Measurements from ENCODE around the gene SLC27A6.

Gene SLC27A6

GRCh38 chr5:128984480-128984879, 19.2 kb downstream of the SLC27A6 start:
- no peak for DNase-seq (ENCODE audit: low spot score)
- Histone ChIP-seq H2BK5ac (ENCODE audit: low read length) (no peak overlapping the region), H3K4me1 (ENCODE audit: control insufficient read depth in 2 of 2, insufficient read depth in 1 of 2, low read depth in 1 of 2, low read length in 2 of 2) (no peaks in the 10 kb centered on the region), H3K18ac (ENCODE audit: low read length) (no peak overlapping the region), H3K4ac (ENCODE audit: low read length) (no peak overlapping the region), H2BK12ac (ENCODE audit: low read length) (no peak overlapping the region), H4K91ac (ENCODE audit: low read depth, low read length, poor library complexity) (no peak overlapping the region), H2BK120ac (ENCODE audit: low read depth, low read length) (no peak overlapping the region), H2AK5ac (ENCODE audit: low read depth, low read length) (no peak overlapping the region), H2AFZ (ENCODE audit: low read length) (no peak overlapping the region), H4K8ac (ENCODE audit: low read depth, low read length) (no peak overlapping the region), H3K79me1 (ENCODE audit: low read depth, low read length) (no peaks in the 10 kb centered on the region), H3K9ac (ENCODE audit: low read depth, low read length, poor library complexity) (no peak overlapping the region), H3K4me3 (ENCODE audit: low read length in 2 of 2) (no peak overlapping the region), H3K36me3 (replicated peaks in 1 of 2; ENCODE audit: control insufficient read depth in 2 of 2, insufficient read depth in 2 of 2, low read length in 2 of 2) (no peaks in the 10 kb centered on the region), H3K27ac (replicated peaks; ENCODE audit: low read length) (no peak overlapping the region), H3K4me2 (ENCODE audit: insufficient read depth, low read length, poor library complexity, severe bottlenecking) (no peak overlapping the region), H2BK15ac (ENCODE audit: low read length) (no peak overlapping the region), H3K23ac (ENCODE audit: low read depth, low read length, poor library complexity) (no peak overlapping the region), H3K9me3 (replicated peaks in 1 of 2; ENCODE audit: control insufficient read depth in 2 of 2, insufficient read depth in 1 of 2, low read depth in 1 of 2, low read length in 2 of 2) (no peaks in the 10 kb centered on the region), H3K14ac (ENCODE audit: low read length) (no peak overlapping the region), H3K27me3 (ENCODE audit: control insufficient read depth in 3 of 3, insufficient read depth in 3 of 3, low read depth in 1 of 3, low read length in 3 of 3) (no peaks in the 10 kb centered on the region)
- WGBS, 2 donors (ENCODE audit: extremely low coverage in 2 of 2, insufficient read length in 2 of 2, insufficient replicate concordance in 1 of 2) = no CpG with 5 or more reads among the region's 1 CpG

GRCh38 chr5:128988476-128988875, 23.2 kb downstream of the SLC27A6 start:
- Histone ChIP-seq H3K27me3 (ENCODE audit: control insufficient read depth in 3 of 3, insufficient read depth in 3 of 3, low read depth in 1 of 3, low read length in 3 of 3) (no peaks in the 10 kb centered on the region), H3K9me3 (replicated peaks in 1 of 2; ENCODE audit: control insufficient read depth in 2 of 2, insufficient read depth in 1 of 2, low read depth in 1 of 2, low read length in 2 of 2) (no peaks in the 10 kb centered on the region), H4K91ac (ENCODE audit: low read depth, low read length, poor library complexity) (no peak overlapping the region), H3K23ac (ENCODE audit: low read depth, low read length, poor library complexity) (no peak overlapping the region), H3K4me3 (ENCODE audit: low read length in 2 of 2) (no peak overlapping the region), H3K36me3 (replicated peaks in 1 of 2; ENCODE audit: control insufficient read depth in 2 of 2, insufficient read depth in 2 of 2, low read length in 2 of 2) (no peaks in the 10 kb centered on the region), H3K4me1 (ENCODE audit: control insufficient read depth in 2 of 2, insufficient read depth in 1 of 2, low read depth in 1 of 2, low read length in 2 of 2) (no peaks in the 10 kb centered on the region), H2AK5ac (ENCODE audit: low read depth, low read length) (no peak overlapping the region), H3K27ac (replicated peaks; ENCODE audit: low read length) (no peak overlapping the region), H2AFZ (ENCODE audit: low read length) (no peak overlapping the region), H2BK5ac (ENCODE audit: low read length) (no peak overlapping the region), H3K79me1 (ENCODE audit: low read depth, low read length) (no peaks in the 10 kb centered on the region), H3K14ac (ENCODE audit: low read length) (no peak overlapping the region), H3K4me2 (ENCODE audit: insufficient read depth, low read length, poor library complexity, severe bottlenecking) (no peak overlapping the region), H2BK120ac (ENCODE audit: low read depth, low read length) (no peak overlapping the region), H3K9ac (ENCODE audit: low read depth, low read length, poor library complexity) (no peak overlapping the region), H3K18ac (ENCODE audit: low read length) (no peak overlapping the region), H2BK12ac (ENCODE audit: low read length) (no peak overlapping the region), H3K4ac (ENCODE audit: low read length) (no peak overlapping the region), H4K8ac (ENCODE audit: low read depth, low read length) (no peak overlapping the region), H2BK15ac (ENCODE audit: low read length) (no peak overlapping the region)
- no peak for DNase-seq (ENCODE audit: low spot score)
- no CpG with 5 or more reads among the region's 1 CpG for WGBS, 2 donors (ENCODE audit: extremely low coverage in 2 of 2, insufficient read length in 2 of 2, insufficient replicate concordance in 1 of 2)

- no peak overlapping the region for H3K9ac ChIP-seq (ENCODE audit: low read depth, low read length, poor library complexity)
- H4K91ac ChIP-seq (ENCODE audit: low read depth, low read length, poor library complexity) = no peak overlapping the region
- no peak overlapping the region for H2BK12ac ChIP-seq (ENCODE audit: low read length)
- H3K36me3 ChIP-seq (replicated peaks in 1 of 2; ENCODE audit: control insufficient read depth in 2 of 2, insufficient read depth in 2 of 2, low read length in 2 of 2) = no peaks in the 10 kb centered on the region
- no peak overlapping the region for H4K8ac ChIP-seq (ENCODE audit: low read depth, low read length)
- H3K18ac ChIP-seq (ENCODE audit: low read length) = no peak overlapping the region
- H3K4me2 ChIP-seq (ENCODE audit: insufficient read depth, low read length, poor library complexity, severe bottlenecking) = no peak overlapping the region
- peak overlapping the region; percentile 73 for H2AFZ ChIP-seq (ENCODE audit: low read length)
- no peak overlapping the region for H2BK15ac ChIP-seq (ENCODE audit: low read length)
- no peak overlapping the region for H3K4ac ChIP-seq (ENCODE audit: low read length)
- no peak overlapping the region for H3K14ac ChIP-seq (ENCODE audit: low read length)
- no peak overlapping the region for H3K23ac ChIP-seq (ENCODE audit: low read depth, low read length, poor library complexity)
- no peak overlapping the region for H2AK5ac ChIP-seq (ENCODE audit: low read depth, low read length)
- no peak overlapping the region for H3K4me3 ChIP-seq (ENCODE audit: low read length in 2 of 2)
- H3K4me1 ChIP-seq (ENCODE audit: control insufficient read depth in 2 of 2, insufficient read depth in 1 of 2, low read depth in 1 of 2, low read length in 2 of 2) = peaks cover 10 to 11% of the 10 kb centered on the region in 2 donors
- no peaks in the 10 kb centered on the region for H3K79me1 ChIP-seq (ENCODE audit: low read depth, low read length)
- H3K9me3 ChIP-seq (replicated peaks in 1 of 2; ENCODE audit: control insufficient read depth in 2 of 2, insufficient read depth in 1 of 2, low read depth in 1 of 2, low read length in 2 of 2) = no peaks in the 10 kb centered on the region
- no peak for DNase-seq (ENCODE audit: low spot score)
- WGBS, 2 donors (ENCODE audit: extremely low coverage in 2 of 2, insufficient read length in 2 of 2, insufficient replicate concordance in 1 of 2) = no CpG with 5 or more reads among the region's 5 CpGs
- no peak overlapping the region for H3K27ac ChIP-seq (replicated peaks; ENCODE audit: low read length)
- no peak overlapping the region for H2BK120ac ChIP-seq (ENCODE audit: low read depth, low read length)
- no peak overlapping the region for H2BK5ac ChIP-seq (ENCODE audit: low read length)
- no peaks in the 10 kb centered on the region for H3K27me3 ChIP-seq (ENCODE audit: control insufficient read depth in 3 of 3, insufficient read depth in 3 of 3, low read depth in 1 of 3, low read length in 3 of 3)
Observed at GRCh38 chr5:129001841-129002526, 36.7 kb downstream of the SLC27A6 start.

GRCh38 chr5:129002527-129002842, 37.2 kb downstream of the SLC27A6 start:
- no CpG with 5 or more reads among the region's 2 CpGs for WGBS, 2 donors (ENCODE audit: extremely low coverage in 2 of 2, insufficient read length in 2 of 2, insufficient replicate concordance in 1 of 2)
- Histone ChIP-seq H3K27ac (replicated peaks; ENCODE audit: low read length) (no peak overlapping the region), H3K79me1 (ENCODE audit: low read depth, low read length) (no peaks in the 10 kb centered on the region)

More at GRCh38 chr5:129002527-129002842, 37.2 kb downstream of the SLC27A6 start:
- H3K9me3 ChIP-seq (replicated peaks in 1 of 2; ENCODE audit: control insufficient read depth in 2 of 2, insufficient read depth in 1 of 2, low read depth in 1 of 2, low read length in 2 of 2) = no peaks in the 10 kb centered on the region
- H3K36me3 ChIP-seq (replicated peaks in 1 of 2; ENCODE audit: control insufficient read depth in 2 of 2, insufficient read depth in 2 of 2, low read length in 2 of 2) = no peaks in the 10 kb centered on the region
- H2BK120ac ChIP-seq (ENCODE audit: low read depth, low read length) = no peak overlapping the region
- no peak overlapping the region for H4K8ac ChIP-seq (ENCODE audit: low read depth, low read length)
- no peak overlapping the region for H3K9ac ChIP-seq (ENCODE audit: low read depth, low read length, poor library complexity)
- H3K4me2 ChIP-seq (ENCODE audit: insufficient read depth, low read length, poor library complexity, severe bottlenecking) = no peak overlapping the region
- peak overlapping the region; percentile 73 for H2AFZ ChIP-seq (ENCODE audit: low read length)
- peaks cover 10 to 11% of the 10 kb centered on the region in 2 donors for H3K4me1 ChIP-seq (ENCODE audit: control insufficient read depth in 2 of 2, insufficient read depth in 1 of 2, low read depth in 1 of 2, low read length in 2 of 2)
- no peak for DNase-seq (ENCODE audit: low spot score)
- no peak overlapping the region for H2BK5ac ChIP-seq (ENCODE audit: low read length)
- H4K91ac ChIP-seq (ENCODE audit: low read depth, low read length, poor library complexity) = no peak overlapping the region
- H2AK5ac ChIP-seq (ENCODE audit: low read depth, low read length) = no peak overlapping the region
- H2BK15ac ChIP-seq (ENCODE audit: low read length) = no peak overlapping the region
- no peak overlapping the region for H3K4me3 ChIP-seq (ENCODE audit: low read length in 2 of 2)
- H3K14ac ChIP-seq (ENCODE audit: low read length) = no peak overlapping the region
- H3K23ac ChIP-seq (ENCODE audit: low read depth, low read length, poor library complexity) = no peak overlapping the region
- no peak overlapping the region for H3K4ac ChIP-seq (ENCODE audit: low read length)
- H2BK12ac ChIP-seq (ENCODE audit: low read length) = no peak overlapping the region
- H3K18ac ChIP-seq (ENCODE audit: low read length) = no peak overlapping the region
- H3K27me3 ChIP-seq (ENCODE audit: control insufficient read depth in 3 of 3, insufficient read depth in 3 of 3, low read depth in 1 of 3, low read length in 3 of 3) = no peaks in the 10 kb centered on the region

Data from neuronal stem cell (in vitro differentiated cells).